Erythroblast (primary cell): ENCODE results near the gene TRAM2.

Experiments
- GATA1 ChIP-seq: IDR thresholded peaks from 2 replicates; pipeline ENCODE4 v1.6.1; 2011; ENCODE audit warnings: low read depth, mild to moderate bottlenecking, control low read depth, low read length, moderate library complexity
- POLR2A ChIP-seq: IDR thresholded peaks from 2 replicates; pipeline ENCODE4 v1.6.1; 2011; ENCODE audit warnings: mild to moderate bottlenecking, low read length

DNA sequence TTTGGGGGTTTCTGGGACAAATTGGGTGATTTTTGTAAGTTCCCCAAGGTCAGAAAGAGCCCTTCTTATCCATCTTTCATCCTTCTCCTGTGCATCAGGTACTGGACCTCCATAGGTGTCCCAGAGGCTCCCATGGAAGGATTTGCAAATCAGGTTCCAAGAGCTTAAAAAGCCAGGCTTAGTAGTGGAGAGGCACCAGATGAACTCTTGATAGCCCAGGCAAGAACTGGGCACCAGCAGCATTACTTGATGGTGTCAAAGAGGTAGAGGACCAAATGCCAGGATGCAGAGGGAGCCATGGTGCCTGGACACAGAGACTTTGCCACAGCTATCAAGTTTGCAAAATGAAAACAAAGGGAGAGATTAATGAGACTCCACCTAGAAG is 20.9 kb upstream of the TRAM2 start:
- TF ChIP-seq POLR2A, result no peak
- no peak for TF ChIP-seq GATA1
